K562 (cell line): ENCODE measurements around the gene CNTRL. TPM values are rescaled to one million over a fixed set of nuclear protein-coding genes. Genes with fewer than 3 reads are reported as not detected.

Source experiments
- CEBPB ChIP-seq: fragments of 450-650 bp; IDR thresholded peaks from 2 replicates; pipeline ENCODE4 v1.6.1; 2016; ENCODE audit warnings: missing genetic modification characterization, missing compliant biosample characterization
- HSF4 ChIP-seq: fragments of 250-450 bp; sonication (Bioruptor Pico); IDR thresholded peaks from 2 replicates; pipeline ENCODE4 v2.1.2; 2022; ENCODE audit warnings: mild to moderate bottlenecking, moderate library complexity, borderline replicate concordance
- ILK ChIP-seq: fragments of 450-650 bp; IDR thresholded peaks from 2 replicates; pipeline ENCODE4 v1.6.1; 2016; ENCODE audit warnings: missing genetic modification characterization, low read depth, mild to moderate bottlenecking, missing compliant biosample characterization, moderate library complexity, borderline replicate concordance
- KLF13 ChIP-seq: fragments of 450-650 bp; IDR thresholded peaks from 2 replicates; pipeline ENCODE4 v1.6.1; 2016; ENCODE audit warnings: missing genetic modification characterization, low read depth, mild to moderate bottlenecking, missing compliant biosample characterization, moderate library complexity, borderline replicate concordance
- MBD2 ChIP-seq: sonication (generic); IDR thresholded peaks from 2 replicates; pipeline ENCODE4 v1.6.1; 2016; ENCODE audit warnings: low read depth, borderline replicate concordance
- MECOM ChIP-seq: fragments of 250-450 bp; sonication (Bioruptor Pico); IDR thresholded peaks from 2 replicates; pipeline ENCODE4 v1.8.0; 2022; ENCODE audit warnings: inconsistent platforms
- MEF2D ChIP-seq: conservative IDR thresholded peaks from 2 replicates; pipeline ENCODE4 v1.6.1; 2016; ENCODE audit warnings: low read depth, missing genetic modification characterization, missing compliant biosample characterization
- PCBP1 ChIP-seq: fragments of 200-400 bp; formaldehyde crosslinking; IDR thresholded peaks from 2 replicates; pipeline ENCODE4 v1.6.1; 2018; ENCODE audit warnings: mild to moderate bottlenecking, low read depth, low read length; ENCODE audit not compliant: poor library complexity, severe bottlenecking
- PHF21A ChIP-seq: fragments of 450-650 bp; IDR thresholded peaks from 2 replicates; pipeline ENCODE4 v1.6.1; 2017; ENCODE audit warnings: low read depth, borderline replicate concordance
- RAD51 ChIP-seq: fragments of 450-650 bp; IDR thresholded peaks from 2 replicates; pipeline ENCODE4 v1.7.1; 2016; ENCODE audit warnings: low read depth, mild to moderate bottlenecking, borderline replicate concordance
- RBFOX2 ChIP-seq: fragments of 200-400 bp; formaldehyde crosslinking; IDR thresholded peaks from 2 replicates; pipeline ENCODE4 v1.6.1; 2017; ENCODE audit warnings: low read depth, mild to moderate bottlenecking, low read length, moderate library complexity
- SRF ChIP-seq, 2 experiments: fragments of 250-450, 450-650 bp in 1 of 2; sonication (Bioruptor Pico) in 1 of 2; sonication (generic) in 1 of 2; formaldehyde crosslinking; IDR thresholded peaks; 2 replicates each; pipeline versions ENCODE4 v1.5.0 to v1.5.1; 2020 to 2022; ENCODE audit warnings: mild to moderate bottlenecking in 1 of 2, missing genetic modification reagents in 1 of 2
- TGIF2 ChIP-seq: sonication (generic); formaldehyde crosslinking; IDR thresholded peaks from 2 replicates; pipeline ENCODE4 v1.8.1; 2022; ENCODE audit warnings: mild to moderate bottlenecking, missing genetic modification reagents, moderate library complexity
- XRCC5 ChIP-seq: fragments of 200-400 bp; formaldehyde crosslinking; IDR thresholded peaks from 2 replicates; pipeline ENCODE4 v1.6.1; 2017; ENCODE audit warnings: low read depth, mild to moderate bottlenecking, low read length
- ZNF3 ChIP-seq: fragments of 250-450 bp; sonication (Bioruptor Pico); IDR thresholded peaks from 2 replicates; pipeline ENCODE4 v1.5.0; 2021; ENCODE audit warnings: mild to moderate bottlenecking, moderate library complexity
- polyA plus RNA-seq, 8 experiments: library from polyadenylated mRNA; depleted of rRNA in 4 of 8; stranded (reverse) in 5 of 8; unstranded in 3 of 8; fragments of >200 nt; fragmentation: Nextera tagmentation in 2 of 8; fragmentation: Illumina TruSeq in 1 of 8; extraction: Ambion mirVana in 2 of 8; extraction: Trizol in 1 of 8; gene quantifications; 2 replicates each; pipeline versions ENCODE4 v1.2.1 to v1.2.3, GENCODE V29; 2011 to 2014; ENCODE audit warnings: inconsistent platforms in 1 of 8, missing spikeins in 1 of 8
- total RNA-seq, 7 experiments: library from RNA; depleted of rRNA in 6 of 7; stranded (reverse); fragments of >200 nt in 6 of 7; fragmentation: Illumina TruSeq in 2 of 7; extraction: Trizol in 2 of 7; gene quantifications; 2 replicates each; pipeline versions ENCODE4 v1.2.1 to v1.2.3, GENCODE V29; 2011 to 2021; ENCODE audit warnings: low replicate concordance in 1 of 7
- TF ChIP-seq, protein P1 (sequence below): fragments of 450-650 bp; IDR thresholded peaks from 2 replicates; pipeline ENCODE4 v1.6.1; 2018; ENCODE audit not compliant: partially characterized antibody
- TF ChIP-seq, protein P2 (sequence below): fragments of 450-650 bp; IDR thresholded peaks from 2 replicates; pipeline ENCODE4 v1.6.1; 2016; ENCODE audit warnings: low read depth, mild to moderate bottlenecking, moderate library complexity

Gene CNTRL
- total and polyA plus RNA-seq, 9 of the 15 experiments (the other 6 are each of a cell fraction or from before 2014, with no cell fraction given), result 9.2 to 28.9 (median 20.5) TPM

GRCh38 chr9:121074370-121075250 lies at the start of gene CNTRL (continued):
- TF ChIP-seq, protein P1, sequence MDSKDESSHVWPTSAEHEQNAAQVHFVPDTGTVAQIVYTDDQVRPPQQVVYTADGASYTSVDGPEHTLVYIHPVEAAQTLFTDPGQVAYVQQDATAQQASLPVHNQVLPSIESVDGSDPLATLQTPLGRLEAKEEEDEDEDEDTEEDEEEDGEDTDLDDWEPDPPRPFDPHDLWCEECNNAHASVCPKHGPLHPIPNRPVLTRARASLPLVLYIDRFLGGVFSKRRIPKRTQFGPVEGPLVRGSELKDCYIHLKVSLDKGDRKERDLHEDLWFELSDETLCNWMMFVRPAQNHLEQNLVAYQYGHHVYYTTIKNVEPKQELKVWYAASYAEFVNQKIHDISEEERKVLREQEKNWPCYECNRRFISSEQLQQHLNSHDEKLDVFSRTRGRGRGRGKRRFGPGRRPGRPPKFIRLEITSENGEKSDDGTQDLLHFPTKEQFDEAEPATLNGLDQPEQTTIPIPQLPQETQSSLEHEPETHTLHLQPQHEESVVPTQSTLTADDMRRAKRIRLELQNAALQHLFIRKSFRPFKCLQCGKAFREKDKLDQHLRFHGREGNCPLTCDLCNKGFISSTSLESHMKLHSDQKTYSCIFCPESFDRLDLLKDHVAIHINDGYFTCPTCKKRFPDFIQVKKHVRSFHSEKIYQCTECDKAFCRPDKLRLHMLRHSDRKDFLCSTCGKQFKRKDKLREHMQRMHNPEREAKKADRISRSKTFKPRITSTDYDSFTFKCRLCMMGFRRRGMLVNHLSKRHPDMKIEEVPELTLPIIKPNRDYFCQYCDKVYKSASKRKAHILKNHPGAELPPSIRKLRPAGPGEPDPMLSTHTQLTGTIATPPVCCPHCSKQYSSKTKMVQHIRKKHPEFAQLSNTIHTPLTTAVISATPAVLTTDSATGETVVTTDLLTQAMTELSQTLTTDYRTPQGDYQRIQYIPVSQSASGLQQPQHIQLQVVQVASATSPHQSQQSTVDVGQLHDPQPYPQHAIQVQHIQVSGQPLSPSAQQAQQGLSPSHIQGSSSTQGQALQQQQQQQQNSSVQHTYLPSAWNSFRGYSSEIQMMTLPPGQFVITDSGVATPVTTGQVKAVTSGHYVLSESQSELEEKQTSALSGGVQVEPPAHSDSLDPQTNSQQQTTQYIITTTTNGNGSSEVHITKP, result peak; percentile 39
- no peak for TF ChIP-seq ILK (tag)
- no peak for TF ChIP-seq MECOM (CRISPR knock-in tag)
- TF ChIP-seq XRCC5, result 0 out of 2 replicates have a peak, but pooled peaks have one; percentile 16
- 0 out of 2 replicates have a peak, but pooled peaks have one; percentile 42 for TF ChIP-seq PHF21A
- no peak for TF ChIP-seq RAD51
- peak; percentile 99 for TF ChIP-seq RBFOX2
- TF ChIP-seq SRF (CRISPR knock-in tag; IDR thresholded peaks at IDR 0.05), result peak in 1 of 2 experiments; percentile 39; a peak in 1 of 4 replicates
- TF ChIP-seq KLF13, result peak; percentile 94
- peak; percentile 87; the same call in 1 of the 2 replicates for TF ChIP-seq TGIF2
- TF ChIP-seq ZNF3 (CRISPR knock-in tag), result no peak
- peak; percentile 17; the same call in 1 of the 2 replicates for TF ChIP-seq MBD2
- TF ChIP-seq PCBP1, result peak; percentile 87
- 0 out of 2 replicates have a peak, but pooled peaks have one; percentile 60 for TF ChIP-seq HSF4 (CRISPR knock-in tag)
- TF ChIP-seq CEBPB (tag), result no peak
- TF ChIP-seq, protein P2, sequence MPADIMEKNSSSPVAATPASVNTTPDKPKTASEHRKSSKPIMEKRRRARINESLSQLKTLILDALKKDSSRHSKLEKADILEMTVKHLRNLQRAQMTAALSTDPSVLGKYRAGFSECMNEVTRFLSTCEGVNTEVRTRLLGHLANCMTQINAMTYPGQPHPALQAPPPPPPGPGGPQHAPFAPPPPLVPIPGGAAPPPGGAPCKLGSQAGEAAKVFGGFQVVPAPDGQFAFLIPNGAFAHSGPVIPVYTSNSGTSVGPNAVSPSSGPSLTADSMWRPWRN, result peak; percentile 29; the same call in 1 of the 2 replicates
- 0 out of 2 replicates have a peak, but pooled peaks have one; percentile 43 for TF ChIP-seq MEF2D (tag)
